Breast epithelium (tissue), 3 donors: ENCODE measurements around the gene BBX.

ENCODE experiments used
- POLR2A ChIP-seq: fragments of 450-650 bp; IDR thresholded peaks from one replicate; pipeline ENCODE4 v1.6.1; 2016; ENCODE audit warnings: antibody characterized with exemption, mild to moderate bottlenecking, moderate library complexity
- TF ChIP-seq, protein P1 (sequence below), 3 donors: fragments of 450-650 bp; IDR thresholded peaks; one replicate each; pipeline ENCODE4 v1.5.1; 2016 to 2017; ENCODE audit warnings: antibody characterized with exemption in 3 of 3, mild to moderate bottlenecking in 3 of 3, moderate library complexity in 3 of 3

DNA sequence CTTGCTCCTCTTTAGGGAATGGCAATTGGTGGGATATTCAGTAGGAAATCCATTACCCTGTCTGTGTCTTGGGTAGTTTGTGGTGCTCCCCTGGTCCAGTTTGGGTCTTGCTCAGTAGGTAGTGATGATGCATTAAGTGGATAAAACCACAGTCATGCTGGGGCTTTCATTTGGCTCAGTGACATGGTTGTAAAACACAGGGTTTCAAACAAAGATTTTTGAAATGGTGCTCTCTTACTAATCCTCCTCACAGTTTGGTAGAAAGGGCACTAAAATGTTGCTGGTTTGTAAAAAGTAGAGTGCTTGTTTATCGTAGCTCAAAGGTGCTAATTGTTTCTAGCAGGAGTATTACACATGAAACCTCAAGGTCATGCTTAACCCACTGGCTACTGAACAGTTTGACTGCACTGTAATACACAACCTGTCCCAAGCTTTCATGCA, 22.9 kb downstream of the BBX start:
- TF ChIP-seq, protein P1, sequence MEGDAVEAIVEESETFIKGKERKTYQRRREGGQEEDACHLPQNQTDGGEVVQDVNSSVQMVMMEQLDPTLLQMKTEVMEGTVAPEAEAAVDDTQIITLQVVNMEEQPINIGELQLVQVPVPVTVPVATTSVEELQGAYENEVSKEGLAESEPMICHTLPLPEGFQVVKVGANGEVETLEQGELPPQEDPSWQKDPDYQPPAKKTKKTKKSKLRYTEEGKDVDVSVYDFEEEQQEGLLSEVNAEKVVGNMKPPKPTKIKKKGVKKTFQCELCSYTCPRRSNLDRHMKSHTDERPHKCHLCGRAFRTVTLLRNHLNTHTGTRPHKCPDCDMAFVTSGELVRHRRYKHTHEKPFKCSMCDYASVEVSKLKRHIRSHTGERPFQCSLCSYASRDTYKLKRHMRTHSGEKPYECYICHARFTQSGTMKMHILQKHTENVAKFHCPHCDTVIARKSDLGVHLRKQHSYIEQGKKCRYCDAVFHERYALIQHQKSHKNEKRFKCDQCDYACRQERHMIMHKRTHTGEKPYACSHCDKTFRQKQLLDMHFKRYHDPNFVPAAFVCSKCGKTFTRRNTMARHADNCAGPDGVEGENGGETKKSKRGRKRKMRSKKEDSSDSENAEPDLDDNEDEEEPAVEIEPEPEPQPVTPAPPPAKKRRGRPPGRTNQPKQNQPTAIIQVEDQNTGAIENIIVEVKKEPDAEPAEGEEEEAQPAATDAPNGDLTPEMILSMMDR (IDR thresholded peaks at IDR 0.05) = no peak
- TF ChIP-seq POLR2A = no peak
